ENCODE results near the gene MIF.

GRCh38 chr22:23896523-23897186, 2.5 kb downstream of the MIF start:
- no peak for TF ChIP-seq CTCF (IDR thresholded peaks at IDR 0.05)
- TF ChIP-seq POLR2A (IDR thresholded peaks at IDR 0.05): no peak
